ENCODE data around the gene TRIM26.

DNA sequence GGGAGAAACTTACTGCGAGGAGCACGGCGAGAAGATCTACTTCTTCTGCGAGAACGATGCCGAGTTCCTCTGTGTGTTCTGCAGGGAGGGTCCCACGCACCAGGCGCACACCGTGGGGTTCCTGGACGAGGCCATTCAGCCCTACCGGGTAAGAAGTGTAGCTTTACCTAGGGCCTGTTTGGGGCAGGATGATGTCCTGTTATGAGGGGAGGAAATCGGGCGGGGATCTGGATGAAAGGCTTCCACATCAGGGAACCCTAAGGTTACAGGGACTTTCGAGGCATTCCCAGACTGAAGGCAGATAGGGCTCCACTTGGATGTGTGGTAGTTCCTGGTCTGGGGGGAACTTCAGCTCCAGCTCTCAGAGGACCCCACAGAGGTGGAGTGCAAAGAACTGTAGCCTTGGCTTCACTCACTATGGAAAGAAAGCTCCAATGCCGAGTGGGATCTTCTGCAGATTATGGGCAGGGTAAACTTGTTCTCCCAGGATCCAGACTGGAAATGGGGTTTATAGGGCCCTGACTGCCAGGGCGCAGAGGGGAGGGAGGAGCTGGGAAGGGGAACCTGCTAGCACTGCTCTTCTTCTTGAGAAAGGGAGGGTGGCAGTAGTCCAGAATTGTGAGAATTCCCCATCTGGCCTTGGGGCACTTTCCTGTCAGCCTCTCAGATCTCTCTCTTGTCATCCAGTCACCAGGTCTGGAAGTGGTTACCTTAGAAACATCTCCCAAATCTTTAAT is 49.1 kb downstream of the TRIM26 start:
- TF ChIP-seq POLR2AphosphoS5 (IDR thresholded peaks at IDR 0.05; ENCODE audit: insufficient read depth, low read depth, low read length) = no peak
- TF ChIP-seq CTCF (IDR thresholded peaks at IDR 0.05; ENCODE audit: extremely low read depth in 1 of 2, insufficient read depth in 1 of 2, low read depth in 1 of 2, low read length in 2 of 2) = no peak
- no peak for TF ChIP-seq POLR2A (IDR thresholded peaks at IDR 0.05; ENCODE audit: low read depth, low read length)
- no peak for TF ChIP-seq JUN (IDR thresholded peaks at IDR 0.05; ENCODE audit: borderline replicate concordance, insufficient read depth, insufficient read length, low read depth)
- no peak for TF ChIP-seq FOS (IDR thresholded peaks at IDR 0.05; ENCODE audit: borderline replicate concordance, insufficient read depth, low read length)
